Loucy (cell line): ENCODE data around the gene SGO2.

Experiments used
- EZH2phosphoT487 ChIP-seq: fragments of 200-600 bp; IDR thresholded peaks from 2 replicates; pipeline ENCODE4 v1.6.1; 2018; ENCODE audit warnings: antibody characterized with exemption, mild to moderate bottlenecking, moderate library complexity, borderline replicate concordance
- TF ChIP-seq, protein P1 (sequence below): fragments of 200-600 bp; sonication (generic); conservative IDR thresholded peaks from 2 replicates; pipeline ENCODE4 v1.5.1; 2014; ENCODE audit warnings: mild to moderate bottlenecking, antibody characterized with exemption, low read length

DNA sequence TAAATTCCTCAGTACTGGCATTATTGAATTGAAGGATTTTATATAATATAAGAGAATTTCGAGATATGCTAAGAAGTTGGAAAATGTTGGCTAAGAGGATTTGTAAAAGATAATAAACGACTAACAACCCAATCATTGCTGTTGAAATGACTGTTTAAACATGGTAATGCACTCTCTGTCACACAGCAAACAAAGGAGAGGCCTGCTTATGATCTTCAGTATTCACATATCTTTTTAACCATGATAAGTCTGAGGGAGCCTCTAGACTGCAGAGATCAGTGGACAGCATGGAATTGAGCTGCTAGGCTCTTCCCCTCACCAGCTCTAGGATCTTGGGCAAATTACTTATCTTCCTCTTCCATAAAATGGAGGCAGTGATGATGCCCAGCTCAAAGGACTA lies 18.8 kb upstream of the SGO2 start:
- TF ChIP-seq, protein P1, sequence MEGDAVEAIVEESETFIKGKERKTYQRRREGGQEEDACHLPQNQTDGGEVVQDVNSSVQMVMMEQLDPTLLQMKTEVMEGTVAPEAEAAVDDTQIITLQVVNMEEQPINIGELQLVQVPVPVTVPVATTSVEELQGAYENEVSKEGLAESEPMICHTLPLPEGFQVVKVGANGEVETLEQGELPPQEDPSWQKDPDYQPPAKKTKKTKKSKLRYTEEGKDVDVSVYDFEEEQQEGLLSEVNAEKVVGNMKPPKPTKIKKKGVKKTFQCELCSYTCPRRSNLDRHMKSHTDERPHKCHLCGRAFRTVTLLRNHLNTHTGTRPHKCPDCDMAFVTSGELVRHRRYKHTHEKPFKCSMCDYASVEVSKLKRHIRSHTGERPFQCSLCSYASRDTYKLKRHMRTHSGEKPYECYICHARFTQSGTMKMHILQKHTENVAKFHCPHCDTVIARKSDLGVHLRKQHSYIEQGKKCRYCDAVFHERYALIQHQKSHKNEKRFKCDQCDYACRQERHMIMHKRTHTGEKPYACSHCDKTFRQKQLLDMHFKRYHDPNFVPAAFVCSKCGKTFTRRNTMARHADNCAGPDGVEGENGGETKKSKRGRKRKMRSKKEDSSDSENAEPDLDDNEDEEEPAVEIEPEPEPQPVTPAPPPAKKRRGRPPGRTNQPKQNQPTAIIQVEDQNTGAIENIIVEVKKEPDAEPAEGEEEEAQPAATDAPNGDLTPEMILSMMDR = no peak
- TF ChIP-seq EZH2phosphoT487 = no peak
